Heart right ventricle (tissue), 16 donors: ENCODE data around the gene PNRC2. TPM values are rescaled to one million over a fixed set of nuclear protein-coding genes. Genes with fewer than 3 reads are reported as not detected.
A peak's percentile ranks its signal among the peaks of the same experiment; 100 is the strongest.
"Not testable (repeated sequence)": the region's sequence is repeated elsewhere in the genome, so short reads cannot be mapped to it uniquely, and the experiment has no call there.

Source experiments
- ATAC-seq, 8 donors: fragments of 200-7000 bp; cut with Tn5 transposase; one replicate each; pipeline ENCODE4 v1.9.1; 2020; ENCODE audit warnings: mild to moderate bottlenecking in 8 of 8, moderate library complexity in 8 of 8, moderate number of reproducible peaks in 1 of 8
- DNase-seq, 2 donors: peaks; one replicate each; pipeline ENCODE4 v3.0.0-alpha.2; 2020
- H3K27ac ChIP-seq, 10 donors: fragments of 200-600 bp; sonication (generic) in 2 of 10; one replicate each; pipeline versions ENCODE4 v1.5.0 to v1.8.0; 2020 to 2022; ENCODE audit warnings: mild to moderate bottlenecking in 3 of 10
- H3K27me3 ChIP-seq, 7 donors: fragments of 200-600 bp; one replicate each; pipeline ENCODE4 v1.8.0; 2021 to 2022; ENCODE audit warnings: mild to moderate bottlenecking in 2 of 7
- H3K36me3 ChIP-seq, 9 donors: fragments of 200-600 bp; sonication (generic) in 1 of 9; one replicate each; pipeline versions ENCODE4 v1.5.0 to v1.8.0; 2020 to 2022; ENCODE audit warnings: mild to moderate bottlenecking in 2 of 9
- H3K4me1 ChIP-seq, 9 donors: fragments of 200-600 bp; sonication (generic) in 1 of 9; one replicate each; pipeline versions ENCODE4 v1.5.0 to v1.8.0; 2020 to 2022; ENCODE audit warnings: mild to moderate bottlenecking in 4 of 9
- H3K4me3 ChIP-seq, 10 donors: fragments of 200-600 bp; sonication (generic) in 2 of 10; one replicate each; pipeline versions ENCODE4 v1.5.0 to v1.8.0; 2020 to 2022; ENCODE audit warnings: mild to moderate bottlenecking in 7 of 10, moderate library complexity in 2 of 10
- H3K9me3 ChIP-seq, 11 donors: fragments of 200-600 bp in 10 of 11; sonication (generic) in 2 of 11; one replicate each; pipeline versions ENCODE4 v1.5.0 to v1.8.0; 2013 to 2022; ENCODE audit warnings: mild to moderate bottlenecking in 2 of 11, control low read depth in 1 of 11, moderate library complexity in 1 of 11
- WGBS, 2 donors: extraction: QIAGEN DNeasy Blood & Tissue Kit; methylation state at CpG; one replicate each; pipeline ENCODE4 v1.1.7; 2013; ENCODE audit warnings: inconsistent platforms in 1 of 2; 5-methylcytosine and 5-hydroxymethylcytosine counted together
- intact Hi-C, 10 donors: fragments of 100-400 bp; cut with DNase I; formaldehyde crosslinking; loops; one replicate each; pipeline versions ENCODE4 v1.11.1 to v1.14.2; 2022
- polyA plus RNA-seq, 2 donors: library from polyadenylated mRNA; stranded (reverse); fragments of 200-250 nt; gene quantifications; one replicate each; pipeline ENCODE4 v1.2.3, GENCODE V29; 2013
- total RNA-seq, 10 donors: library from RNA; stranded (reverse); fragmentation: NEBNext Ultra II Directional in 3 of 10; extraction: Animal tissue kit (Norgen Biotek cat#: 25700) in 3 of 10; gene quantifications; one replicate each; pipeline versions ENCODE4 v1.2.1 to v1.2.4, GENCODE V29; 2021 to 2023
- TF ChIP-seq, protein P1 (sequence below), 9 donors: fragments of 200-600 bp; sonication (generic) in 2 of 9; IDR thresholded peaks; one replicate each; pipeline versions ENCODE4 v1.5.0 to v1.8.0; 2021 to 2022; ENCODE audit warnings: antibody characterized with exemption in 9 of 9, mild to moderate bottlenecking in 5 of 9, moderate library complexity in 1 of 9
- donor health status: Arrhythmogenic right ventricular cardiomyopathy.
- donor health status: ischemic (EF 13 %, LVEDD 7.1; RV severe dilation, severe dysfunction).
- donor health status: healthy with polysubstance abuse.
- donor health status: DM: no; HTN: yes; CAD: no.
- donor health status: DM: no; HTN: no; CAD: no.
- donor health status: ischemic (EF 25% LVEDD 6.9; RV normal size, moderate dysfunction).
- donor health status: ischemic (EF 25% LVEDD 5.7; RV mildly dilated, moderate dysfunction).
- donor health status: healthy.
- donor health status: DM: yes; HTN: yes; CAD: no.
- donor health status: Ischemic cardiomyopathy.
- donor health status: ischemic (EF 35%, LVEDD 5.7; RV mildly dilated, moderate dysfunction).
- donor health status: nonischemic (EF 11% LVEDD 7.7; RV severe dilation, severe dysfunction).
- donor health status: DM: yes; HTN: yes; CAD: no.
- donor health status: PGD.
- donor health status: ischemic (EF 29% LVEDD 5.4; RV normal size, mild dysfunction).
- donor health status: nonischemic (EF 23%, LVEDD 6.1; RV moderate dilation, normal function).

Gene PNRC2
- total and polyA plus RNA-seq, 12 donors, result 58.4 to 129 (median 83.2) TPM

DNA sequence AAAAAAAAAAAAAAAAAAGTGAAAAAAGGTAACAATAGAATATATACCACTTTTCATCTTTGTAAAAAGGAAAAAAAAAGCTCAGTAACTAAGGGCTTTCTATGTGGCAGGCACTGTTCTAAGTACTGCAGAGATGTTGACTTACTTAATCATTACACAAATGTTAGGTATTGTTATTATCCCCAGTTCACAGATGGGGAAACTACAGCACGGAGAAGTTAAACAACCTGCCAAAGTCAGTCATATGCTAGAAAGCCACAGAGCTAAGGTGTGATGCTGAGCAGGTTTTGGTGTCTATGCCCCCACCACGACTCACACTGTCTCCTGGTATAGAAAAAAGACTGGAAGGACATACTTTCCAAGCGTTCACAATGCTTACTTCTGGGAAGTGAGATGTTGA is 6.6 kb upstream of the PNRC2 start:
- DNase-seq (no peak), ATAC-seq (no peak)
- H3K27me3 ChIP-seq, result no peaks in the 10 kb centered on the region
- TF ChIP-seq, protein P1, sequence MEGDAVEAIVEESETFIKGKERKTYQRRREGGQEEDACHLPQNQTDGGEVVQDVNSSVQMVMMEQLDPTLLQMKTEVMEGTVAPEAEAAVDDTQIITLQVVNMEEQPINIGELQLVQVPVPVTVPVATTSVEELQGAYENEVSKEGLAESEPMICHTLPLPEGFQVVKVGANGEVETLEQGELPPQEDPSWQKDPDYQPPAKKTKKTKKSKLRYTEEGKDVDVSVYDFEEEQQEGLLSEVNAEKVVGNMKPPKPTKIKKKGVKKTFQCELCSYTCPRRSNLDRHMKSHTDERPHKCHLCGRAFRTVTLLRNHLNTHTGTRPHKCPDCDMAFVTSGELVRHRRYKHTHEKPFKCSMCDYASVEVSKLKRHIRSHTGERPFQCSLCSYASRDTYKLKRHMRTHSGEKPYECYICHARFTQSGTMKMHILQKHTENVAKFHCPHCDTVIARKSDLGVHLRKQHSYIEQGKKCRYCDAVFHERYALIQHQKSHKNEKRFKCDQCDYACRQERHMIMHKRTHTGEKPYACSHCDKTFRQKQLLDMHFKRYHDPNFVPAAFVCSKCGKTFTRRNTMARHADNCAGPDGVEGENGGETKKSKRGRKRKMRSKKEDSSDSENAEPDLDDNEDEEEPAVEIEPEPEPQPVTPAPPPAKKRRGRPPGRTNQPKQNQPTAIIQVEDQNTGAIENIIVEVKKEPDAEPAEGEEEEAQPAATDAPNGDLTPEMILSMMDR (IDR thresholded peaks at IDR 0.05), result no peak
- peaks cover 0 to 20% (median 10%) of the 10 kb centered on the region in 9 donors for H3K4me1 ChIP-seq
- intact Hi-C loops, result loop anchor here in 1 of 10 donors (10.0 kb wide), 2 partner anchors 72 to 172 kb away; no protein-coding TSS in a partner anchor
- H3K27ac ChIP-seq, result no peak overlapping the region
- 75 to 94% methylated on average over 3 of the region's 3 CpGs for WGBS, 2 donors
- H3K9me3 ChIP-seq, result no peaks in the 10 kb centered on the region
- no peak overlapping the region for H3K4me3 ChIP-seq
- no peaks in the 10 kb centered on the region for H3K36me3 ChIP-seq

DNA sequence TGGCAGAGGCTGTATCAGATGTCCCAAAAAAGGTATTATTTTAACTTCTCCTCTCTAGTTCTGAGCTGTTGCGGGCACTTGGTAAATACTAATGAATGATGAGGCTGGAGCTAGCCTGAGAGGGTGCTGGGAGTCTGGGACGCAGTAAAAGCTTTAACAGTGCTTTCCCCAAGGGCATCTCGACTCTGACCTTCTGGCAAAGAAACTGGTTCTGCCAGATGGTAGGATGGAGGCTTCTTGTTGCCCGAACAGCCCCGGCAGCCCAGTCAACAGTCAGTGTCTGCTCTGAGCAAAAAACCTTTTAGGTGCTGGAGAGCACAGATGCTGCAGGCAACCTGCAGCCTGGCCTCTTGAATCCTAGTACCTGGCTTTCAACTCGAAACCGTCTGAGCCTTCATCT is 2.5 kb upstream of the PNRC2 start:
- H3K27me3 ChIP-seq, result no peaks in the 10 kb centered on the region
- no peak overlapping the region for H3K4me3 ChIP-seq
- intact Hi-C loops, result loop anchor here in 5 of 10 donors (5.0 to 10.0 kb wide), 4 partner anchors 65 to 168 kb away; no protein-coding TSS in a partner anchor
- no peaks in the 10 kb centered on the region for H3K9me3 ChIP-seq
- DNase-seq (peak in 1 of 2 donors; percentile 29), ATAC-seq (no peak)
- peaks cover 0 to 15% (median 7%) of the 10 kb centered on the region in 9 donors for H3K36me3 ChIP-seq
- 47 to 56% methylated on average over 7 of the region's 7 CpGs for WGBS, 2 donors
- peaks cover 0 to 43% (median 27%) of the 10 kb centered on the region in 9 donors for H3K4me1 ChIP-seq
- peak overlapping the region in 6 of 10 donors; percentile 4 to 99 (median 32) for H3K27ac ChIP-seq
- TF ChIP-seq, protein P1 (IDR thresholded peaks at IDR 0.05), result no peak

DNA sequence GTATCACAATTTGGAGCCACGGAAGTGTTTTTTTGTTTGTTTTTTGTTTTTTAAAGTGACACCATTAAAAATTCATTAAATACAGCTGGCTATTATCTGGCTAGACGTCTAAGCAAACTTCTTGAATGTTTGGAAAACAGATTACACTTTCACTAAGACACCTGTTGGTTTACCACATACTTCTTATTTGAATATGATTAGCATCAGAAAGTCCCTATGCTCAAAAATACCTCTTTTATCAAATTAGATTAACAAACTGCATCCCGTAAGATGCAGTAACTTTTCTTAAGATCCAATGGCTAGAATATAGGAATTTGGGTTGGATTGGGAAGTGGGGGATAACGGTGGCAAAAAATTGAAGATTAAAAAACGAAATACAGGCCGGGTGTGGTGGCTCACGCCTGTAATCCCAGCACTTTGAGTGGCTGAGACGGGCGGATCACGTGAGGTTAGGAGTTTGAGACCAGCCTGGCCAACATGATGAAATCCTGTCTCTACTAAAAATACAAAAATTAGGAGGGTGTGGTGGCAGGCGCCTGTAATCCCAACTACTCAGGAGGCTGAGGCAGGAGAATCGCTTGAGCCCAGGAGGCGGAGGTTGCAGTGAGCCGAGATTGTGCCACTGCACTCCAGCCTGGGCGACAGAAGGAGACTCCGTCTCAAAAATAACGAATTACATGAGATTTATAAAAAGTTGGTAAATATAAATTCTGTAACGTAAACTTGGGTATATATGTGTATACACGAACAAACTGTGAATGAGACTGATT is 1.4 kb upstream of the PNRC2 start:
- WGBS, 2 donors, result 67 to 69% methylated on average over 19 of the region's 19 CpGs
- Histone ChIP-seq H3K4me3 (peak overlapping the region in 9 of 10 donors; percentile 55 to 91 (median 71)), H3K36me3 (peaks cover 0 to 27% (median 7%) of the 10 kb centered on the region in 9 donors), H3K27ac (peak overlapping the region; percentile 93 to 100 (median 98)), H3K4me1 (peaks cover 0 to 51% (median 29%) of the 10 kb centered on the region in 9 donors)
- intact Hi-C loops, result loop anchor here in 8 of 10 donors (2.0 to 10.0 kb wide), 6 partner anchors 61 to 167 kb away; no protein-coding TSS in a partner anchor
- DNase-seq, H3K27me3 ChIP-seq, ATAC-seq, H3K9me3 ChIP-seq: not testable (repeated sequence)

DNA sequence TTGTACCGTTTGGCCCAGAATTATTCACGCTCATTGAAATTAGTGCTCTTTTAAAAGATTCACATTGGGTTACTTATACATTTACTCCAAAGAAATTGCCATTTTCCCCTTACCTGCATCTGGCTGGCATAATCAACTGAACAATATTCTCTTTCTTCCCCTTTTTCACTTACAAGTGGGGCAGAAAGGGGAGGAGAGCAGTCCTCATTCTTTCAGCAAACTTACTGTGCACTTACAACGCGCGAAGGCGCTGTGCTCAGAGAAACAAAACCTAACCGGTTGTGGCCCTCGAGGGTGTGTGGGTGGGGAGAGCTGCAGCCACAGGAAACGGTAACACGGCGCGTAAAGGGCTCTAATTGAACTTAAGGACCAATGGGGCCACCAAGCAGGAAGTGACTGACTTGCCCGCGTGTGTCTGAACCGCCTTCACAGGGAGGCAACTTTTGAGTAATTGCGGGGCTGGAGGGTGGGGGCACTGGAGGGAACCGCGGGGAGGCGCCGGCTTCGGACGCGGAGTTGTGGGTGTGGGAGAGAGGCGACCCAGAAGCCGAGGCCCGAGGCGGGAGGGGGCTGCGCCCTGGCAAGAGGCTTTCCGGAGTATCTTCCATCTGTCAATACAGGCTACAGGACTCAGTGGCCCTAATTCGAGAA is 693 bp upstream of the PNRC2 start:
- Histone ChIP-seq H3K4me1 (peaks cover 0 to 58% (median 33%) of the 10 kb centered on the region in 9 donors), H3K27ac (peak overlapping the region; percentile 93 to 100 (median 98)), H3K4me3 (peak overlapping the region; percentile 55 to 93 (median 74)), H3K9me3 (no peaks in the 10 kb centered on the region), H3K36me3 (peaks cover 0 to 34% (median 7%) of the 10 kb centered on the region in 9 donors), H3K27me3 (no peaks in the 10 kb centered on the region)
- TF ChIP-seq, protein P1 (IDR thresholded peaks at IDR 0.05), result peak in 8 of 9 donors; percentile 10 to 75 (median 37)
- intact Hi-C loops, result loop anchor here in 8 of 10 donors (2.0 to 10.0 kb wide), 6 partner anchors 60 to 166 kb away; no protein-coding TSS in a partner anchor
- ATAC-seq (peak; percentile 76 to 87 (median 80)), DNase-seq (peak; percentile 73 to 92)
- WGBS, 2 donors, result 2% methylated on average over 30 of the region's 30 CpGs
